ENCODE data around the gene UQCC5. TPM values are rescaled to one million over a fixed set of nuclear protein-coding genes. Genes with fewer than 3 reads are reported as not detected.
A peak's percentile ranks its signal among the peaks of the same experiment; 100 is the strongest.

UQCC5 gene
- total and polyA plus RNA-seq, 2 experiments from 2014 or later: 0.32 to 64.2 TPM

DNA sequence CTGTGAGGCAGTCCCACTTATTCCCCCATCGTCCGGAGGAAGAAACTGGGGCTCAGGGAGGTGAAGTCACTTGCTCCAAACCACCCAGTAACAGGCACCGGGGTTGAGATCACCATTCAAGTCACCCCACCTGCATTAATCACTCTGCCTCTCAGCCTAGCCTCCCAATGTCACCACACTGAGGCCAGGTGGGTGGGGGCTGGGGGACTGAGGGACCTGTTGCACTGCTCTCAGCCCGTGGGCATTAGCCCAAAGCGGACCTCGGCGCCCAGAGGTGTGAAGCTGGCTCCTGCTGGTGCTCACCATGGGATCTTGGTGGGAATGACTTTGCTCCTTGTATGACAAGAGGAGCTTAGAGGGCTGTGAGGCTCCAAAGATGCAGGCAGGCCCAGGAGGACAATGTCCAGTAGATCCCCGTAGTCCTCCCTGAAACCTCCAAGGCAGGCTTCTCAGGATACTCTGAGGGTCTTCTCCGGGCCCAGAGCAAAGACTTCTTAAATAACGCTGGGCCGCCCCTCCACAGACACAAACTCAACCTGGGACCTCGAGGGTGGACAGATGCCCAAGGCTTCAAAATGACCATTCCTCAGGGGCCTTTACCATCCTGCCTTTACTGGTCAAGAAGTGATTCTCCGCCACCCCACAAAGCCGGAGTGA, 4.4 kb upstream of the UQCC5 start:
- Histone ChIP-seq H3K36me3 (ENCODE audit: low read depth) (no peaks in the 10 kb centered on the region), H3K79me2 (ENCODE audit: insufficient read depth) (peaks cover 43% of the 10 kb centered on the region), H3K9me2 (ENCODE audit: insufficient read depth) (no peaks in the 10 kb centered on the region), H3K4me2 (ENCODE audit: unreplicated experiment) (peak overlapping the region; percentile 88), H3K27ac (no peak overlapping the region), H3K9me3 (ENCODE audit: low read depth) (no peaks in the 10 kb centered on the region), H3K4me1 (ENCODE audit: insufficient read depth) (peaks cover 27% of the 10 kb centered on the region), H3K27me3 (replicated peaks; ENCODE audit: insufficient read depth) (no peaks in the 10 kb centered on the region), H3F3A (ENCODE audit: insufficient read depth) (peaks cover 11% of the 10 kb centered on the region), H3K4me3 (peak overlapping the region; percentile 81), H2AFZ (no peak overlapping the region), H4K20me1 (ENCODE audit: insufficient read depth) (no peaks in the 10 kb centered on the region), H3K9ac (peak overlapping the region; percentile 72)
- TF ChIP-seq EZH2 (IDR thresholded peaks at IDR 0.05; ENCODE audit: insufficient read depth, poor library complexity, severe bottlenecking): no peak
- TF ChIP-seq EZH2phosphoT487 (IDR thresholded peaks at IDR 0.05; ENCODE audit: insufficient read depth, low read depth): no peak
- in situ Hi-C loops (cut with MboI): no loop called here
- 96% methylated on average over 14 of the region's 14 CpGs for WGBS, 2 experiments (ENCODE audit: low coverage in 1 of 2, low lambda C conversion rate in 2 of 2, missing lambda C conversion rate in 2 of 2)
- DNase-seq: no peak

DNA sequence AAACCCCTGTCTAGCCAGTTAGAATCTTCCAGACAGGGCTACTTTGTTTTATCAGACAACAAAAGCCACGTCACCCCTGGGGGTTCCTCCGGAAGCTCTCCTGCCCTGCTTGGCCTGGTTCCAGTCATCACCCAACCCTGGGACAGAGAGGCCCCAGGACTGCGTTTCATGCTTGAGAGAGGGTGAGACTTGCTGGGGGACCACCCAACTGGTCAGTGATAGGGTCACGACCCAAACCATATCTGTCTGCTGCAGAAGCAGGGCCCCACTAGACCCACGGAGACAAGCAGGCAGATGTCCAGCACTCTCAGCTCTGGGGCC, 3.9 kb upstream of the UQCC5 start:
- peak overlapping the region; percentile 72 for H3K9ac ChIP-seq
- no peaks in the 10 kb centered on the region for H3K36me3 ChIP-seq (ENCODE audit: low read depth)
- no peaks in the 10 kb centered on the region for H3K27me3 ChIP-seq (replicated peaks; ENCODE audit: insufficient read depth)
- no peak overlapping the region for H3K27ac ChIP-seq
- no peaks in the 10 kb centered on the region for H4K20me1 ChIP-seq (ENCODE audit: insufficient read depth)
- H3K4me3 ChIP-seq: peak overlapping the region; percentile 81
- no peaks in the 10 kb centered on the region for H3K9me3 ChIP-seq (ENCODE audit: low read depth)
- peak overlapping the region; percentile 68; the same call in 1 of the 2 replicates for H2AFZ ChIP-seq
- H3K4me2 ChIP-seq (ENCODE audit: unreplicated experiment): peak overlapping the region; percentile 88
- WGBS, 2 experiments (ENCODE audit: low coverage in 1 of 2, low lambda C conversion rate in 2 of 2, missing lambda C conversion rate in 2 of 2): 65% methylated on average over 5 of the region's 5 CpGs
- peaks cover 48% of the 10 kb centered on the region for H3K79me2 ChIP-seq (ENCODE audit: insufficient read depth)
- H3K4me1 ChIP-seq (ENCODE audit: insufficient read depth): peaks cover 28% of the 10 kb centered on the region
- H3F3A ChIP-seq (ENCODE audit: insufficient read depth): peaks cover 16% of the 10 kb centered on the region
- no peaks in the 10 kb centered on the region for H3K9me2 ChIP-seq (ENCODE audit: insufficient read depth)
- peak; percentile 44 for DNase-seq
- TF ChIP-seq EZH2phosphoT487 (IDR thresholded peaks at IDR 0.05; ENCODE audit: insufficient read depth, low read depth) (no peak), EZH2 (IDR thresholded peaks at IDR 0.05; ENCODE audit: insufficient read depth, poor library complexity, severe bottlenecking) (no peak)
- in situ Hi-C loops (cut with MboI): no loop called here

DNA sequence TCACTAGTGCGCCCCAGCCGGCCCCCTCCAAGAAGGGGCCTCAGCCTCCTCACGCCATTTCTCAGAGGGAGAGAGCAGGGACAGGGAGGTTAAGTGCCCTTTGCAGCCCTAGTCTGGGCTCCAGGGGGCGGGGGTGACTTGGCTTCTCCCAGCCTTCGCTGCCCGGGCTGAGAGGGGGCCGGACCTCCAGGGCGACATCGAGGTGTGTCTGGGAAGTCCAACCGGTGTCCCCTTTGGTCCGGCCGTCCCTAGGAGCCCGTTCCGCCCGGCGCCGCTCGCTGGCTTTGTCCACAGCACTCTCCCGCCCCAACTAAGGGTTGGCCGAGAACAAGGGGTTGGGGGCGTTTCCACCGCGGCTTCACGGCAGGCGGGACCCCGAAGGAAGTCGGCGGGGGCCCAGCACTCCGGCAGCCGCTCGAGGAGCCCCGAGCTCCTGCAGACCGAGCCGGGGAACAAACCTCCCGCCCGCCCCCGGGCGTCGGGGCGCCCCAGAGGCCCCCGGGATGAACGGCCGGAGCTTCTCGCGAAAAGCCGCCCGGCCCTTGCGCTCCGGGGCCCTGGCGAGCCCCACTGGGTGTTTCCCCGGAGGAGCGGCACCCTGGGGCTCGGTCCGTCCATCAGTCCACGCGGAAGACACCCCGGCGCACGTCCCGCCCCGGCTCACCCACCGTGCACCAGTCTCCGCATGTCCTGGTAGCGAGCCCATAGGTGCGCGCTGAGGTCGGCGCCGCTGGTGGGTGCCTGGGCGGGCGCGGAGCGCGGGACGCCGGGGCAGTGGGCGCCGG, 3.4 kb upstream of the UQCC5 start:
- WGBS, 2 experiments (ENCODE audit: low coverage in 1 of 2, low lambda C conversion rate in 2 of 2, missing lambda C conversion rate in 2 of 2): 4 to 5% methylated on average over 43 to 50 of the region's 78 CpGs
- Histone ChIP-seq H2AFZ (peak overlapping the region; percentile 68), H3K27ac (no peak overlapping the region)

DNA sequence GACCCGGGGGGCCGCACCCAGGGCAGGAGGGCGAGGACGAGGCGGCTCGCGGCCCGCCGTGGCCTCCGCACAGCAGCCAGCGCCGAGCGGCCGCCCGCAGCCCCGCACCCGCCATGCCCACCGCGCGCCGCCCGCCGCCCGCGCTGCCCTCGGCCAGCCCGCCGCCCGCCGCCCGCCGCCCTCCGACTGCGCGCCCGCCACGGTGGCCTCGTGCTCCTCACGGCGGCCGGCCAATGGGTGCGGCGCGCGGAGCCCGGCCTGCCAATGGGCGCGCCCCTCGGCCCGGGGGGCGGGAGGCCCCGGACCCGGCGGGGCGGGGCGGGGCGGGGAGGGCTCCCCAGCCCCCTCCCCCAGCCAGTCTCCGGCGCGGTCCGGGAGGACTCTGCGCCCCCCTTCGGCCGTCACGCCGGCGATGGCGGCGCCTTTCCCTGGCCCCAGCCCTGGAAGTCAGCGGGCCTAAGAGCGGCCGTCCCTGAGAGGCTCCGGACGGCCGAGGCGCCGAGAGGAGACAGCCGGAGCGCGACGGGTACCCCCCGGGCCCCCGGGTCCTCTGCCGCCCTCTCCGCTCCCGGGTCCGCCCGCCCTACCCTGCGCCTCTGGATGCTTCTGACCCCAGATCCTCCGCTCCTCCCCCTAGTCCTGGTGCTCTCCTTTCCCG, 2.7 kb upstream of the UQCC5 start, which contains the start of gene NT5DC2:
Gene NT5DC2 (minus strand): TSS at position 235 of the 658 bp plus-strand sequence. CDS start 120 bp downstream, at position 115.
- DNase-seq: peak; percentile 89
- Histone ChIP-seq H3K4me1 (ENCODE audit: insufficient read depth) (peaks cover 41% of the 10 kb centered on the region), H2AFZ (peak within 1 kb of the TSS; percentile 83), H3K79me2 (ENCODE audit: insufficient read depth) (peaks cover 61% of the 10 kb centered on the region), H3K4me2 (ENCODE audit: unreplicated experiment) (peak within 1 kb of the TSS; percentile 88), H3K9me3 (ENCODE audit: low read depth) (no peaks in the 10 kb centered on the region), H3K36me3 (ENCODE audit: low read depth) (no peaks in the 10 kb centered on the region), H3K9ac (peak within 1 kb of the TSS; percentile 83), H3K4me3 (peak within 1 kb of the TSS; percentile 81), H3K9me2 (ENCODE audit: insufficient read depth) (no peaks in the 10 kb centered on the region), H3K27ac (peak within 1 kb of the TSS; percentile 54), H3F3A (ENCODE audit: insufficient read depth) (peaks cover 21% of the 10 kb centered on the region), H4K20me1 (ENCODE audit: insufficient read depth) (no peaks in the 10 kb centered on the region), H3K27me3 (replicated peaks; ENCODE audit: insufficient read depth) (no peaks in the 10 kb centered on the region)
- in situ Hi-C loops (cut with MboI): no loop called here
- TF ChIP-seq EZH2phosphoT487 (IDR thresholded peaks at IDR 0.05; ENCODE audit: insufficient read depth, low read depth) (no peak), EZH2 (IDR thresholded peaks at IDR 0.05; ENCODE audit: insufficient read depth, poor library complexity, severe bottlenecking) (no peak)
- WGBS, 2 experiments (ENCODE audit: low coverage in 1 of 2, low lambda C conversion rate in 2 of 2, missing lambda C conversion rate in 2 of 2): 2 to 3% methylated on average over 15 to 31 of the region's 91 CpGs

More for the DNA sequence above, 3.4 kb upstream of the UQCC5 start:
- peaks cover 54% of the 10 kb centered on the region for H3K79me2 ChIP-seq (ENCODE audit: insufficient read depth)
- TF ChIP-seq EZH2phosphoT487 (IDR thresholded peaks at IDR 0.05; ENCODE audit: insufficient read depth, low read depth) (no peak), EZH2 (IDR thresholded peaks at IDR 0.05; ENCODE audit: insufficient read depth, poor library complexity, severe bottlenecking) (no peak)
- no peaks in the 10 kb centered on the region for H4K20me1 ChIP-seq (ENCODE audit: insufficient read depth)
- peak; percentile 54 for DNase-seq
- in situ Hi-C loops (cut with MboI): no loop called here
- H3K27me3 ChIP-seq (replicated peaks; ENCODE audit: insufficient read depth): no peaks in the 10 kb centered on the region
- H3K4me1 ChIP-seq (ENCODE audit: insufficient read depth): peaks cover 34% of the 10 kb centered on the region
- H3K9me3 ChIP-seq (ENCODE audit: low read depth): no peaks in the 10 kb centered on the region
- H3K36me3 ChIP-seq (ENCODE audit: low read depth): no peaks in the 10 kb centered on the region
- H3K9me2 ChIP-seq (ENCODE audit: insufficient read depth): no peaks in the 10 kb centered on the region
- H3F3A ChIP-seq (ENCODE audit: insufficient read depth): peaks cover 21% of the 10 kb centered on the region
- peak overlapping the region; percentile 72 for H3K9ac ChIP-seq
- H3K4me2 ChIP-seq (ENCODE audit: unreplicated experiment): peak overlapping the region; percentile 88
- peak overlapping the region; percentile 81 for H3K4me3 ChIP-seq
